HFFc6 (cell line): ENCODE measurements around the gene NDUFS4. TPM values are rescaled to one million over a fixed set of nuclear protein-coding genes. Genes with fewer than 3 reads are reported as not detected.

Experiments used
- DNase-seq: peaks from one replicate; pipeline ENCODE4 v3.0.0-alpha.2; 2018
- H3K27ac Mint-ChIP-seq: 2 replicates; pipeline ENCODE4 v1.8.0; 2020; ENCODE audit warnings: mild to moderate bottlenecking, mixed read lengths
- H3K27me3 Mint-ChIP-seq: 2 replicates; pipeline ENCODE4 v1.8.0; 2021; ENCODE audit warnings: mild to moderate bottlenecking, moderate library complexity, mixed read lengths; ENCODE audit not compliant: insufficient read depth
- H3K36me3 Mint-ChIP-seq: 2 replicates; pipeline ENCODE4 v1.8.0; 2021; ENCODE audit warnings: low read depth, mixed read lengths
- H3K4me1 Mint-ChIP-seq: 2 replicates; pipeline ENCODE4 v1.8.0; 2020; ENCODE audit warnings: low read depth, mixed read lengths
- H3K4me3 Mint-ChIP-seq: 2 replicates; pipeline ENCODE4 v1.8.0; 2020; ENCODE audit warnings: mild to moderate bottlenecking, moderate library complexity, mixed read lengths
- H3K9me3 Mint-ChIP-seq: 2 replicates; pipeline ENCODE4 v1.8.0; 2020; ENCODE audit warnings: mild to moderate bottlenecking, mixed read lengths
- total RNA-seq, 6 experiments: library from RNA; stranded (reverse); fragmentation: NEBNext Ultra II Directional; extraction: Animal tissue kit (Norgen Biotek cat#: 25700); gene quantifications; 2 replicates in 1 of 6; 3 replicates in 5 of 6; pipeline ENCODE4 v1.2.3, GENCODE V29; 2021
- TF ChIP-seq, protein P1 (sequence below): fragments of 200-600 bp; sonication (generic); IDR thresholded peaks from 2 replicates; pipeline ENCODE4 v1.5.0; 2021; ENCODE audit warnings: antibody characterized with exemption, mild to moderate bottlenecking

Gene NDUFS4
- total RNA-seq, 6 experiments from 2014 or later: 93.7 to 116 (median 105) TPM

GRCh38 chr5:53582225-53582624, 21.8 kb downstream of the NDUFS4 start:
- Mint-ChIP-seq H3K27me3 (no peaks in the 10 kb centered on the region), H3K4me3 (no peak overlapping the region), H3K9me3 (no peaks in the 10 kb centered on the region), H3K4me1 (peaks cover 28% of the 10 kb centered on the region), H3K36me3 (no peaks in the 10 kb centered on the region; the same call in 1 of the 2 replicates), H3K27ac (no peak overlapping the region)
- TF ChIP-seq, protein P1, sequence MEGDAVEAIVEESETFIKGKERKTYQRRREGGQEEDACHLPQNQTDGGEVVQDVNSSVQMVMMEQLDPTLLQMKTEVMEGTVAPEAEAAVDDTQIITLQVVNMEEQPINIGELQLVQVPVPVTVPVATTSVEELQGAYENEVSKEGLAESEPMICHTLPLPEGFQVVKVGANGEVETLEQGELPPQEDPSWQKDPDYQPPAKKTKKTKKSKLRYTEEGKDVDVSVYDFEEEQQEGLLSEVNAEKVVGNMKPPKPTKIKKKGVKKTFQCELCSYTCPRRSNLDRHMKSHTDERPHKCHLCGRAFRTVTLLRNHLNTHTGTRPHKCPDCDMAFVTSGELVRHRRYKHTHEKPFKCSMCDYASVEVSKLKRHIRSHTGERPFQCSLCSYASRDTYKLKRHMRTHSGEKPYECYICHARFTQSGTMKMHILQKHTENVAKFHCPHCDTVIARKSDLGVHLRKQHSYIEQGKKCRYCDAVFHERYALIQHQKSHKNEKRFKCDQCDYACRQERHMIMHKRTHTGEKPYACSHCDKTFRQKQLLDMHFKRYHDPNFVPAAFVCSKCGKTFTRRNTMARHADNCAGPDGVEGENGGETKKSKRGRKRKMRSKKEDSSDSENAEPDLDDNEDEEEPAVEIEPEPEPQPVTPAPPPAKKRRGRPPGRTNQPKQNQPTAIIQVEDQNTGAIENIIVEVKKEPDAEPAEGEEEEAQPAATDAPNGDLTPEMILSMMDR: no peak
- no peak for DNase-seq

- Mint-ChIP-seq H3K4me3 (no peak overlapping the region), H3K9me3 (no peaks in the 10 kb centered on the region)
These were observed 30.3 kb downstream of the NDUFS4 start for GRCh38 chr5:53590759-53591158.

DNA sequence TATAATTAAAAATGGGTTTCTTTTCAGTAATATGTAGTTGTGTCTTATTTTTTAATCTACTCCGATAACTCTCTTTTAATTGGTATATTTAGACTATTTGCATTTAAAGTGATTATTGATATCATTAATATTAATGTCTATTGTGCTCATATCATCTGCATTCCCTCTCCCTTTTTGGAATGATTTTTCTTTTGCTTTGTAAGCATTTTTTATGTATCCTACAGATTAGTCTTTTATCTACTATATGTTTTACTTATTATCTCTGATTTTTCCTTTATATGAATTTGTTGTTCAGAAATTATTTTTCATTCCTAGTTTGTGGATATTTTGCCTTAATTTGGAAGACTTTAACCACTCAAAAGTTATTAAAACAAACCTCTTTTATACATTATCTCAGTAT, 34.0 kb downstream of the NDUFS4 start:
- Mint-ChIP-seq H3K9me3 (no peaks in the 10 kb centered on the region), H3K36me3 (peaks cover 6% of the 10 kb centered on the region; the same call in 1 of the 2 replicates), H3K4me3 (no peak overlapping the region), H3K4me1 (peaks cover 16% of the 10 kb centered on the region), H3K27ac (no peak overlapping the region), H3K27me3 (no peaks in the 10 kb centered on the region)
- TF ChIP-seq, protein P1: no peak
- DNase-seq: no peak

More at GRCh38 chr5:53590759-53591158, 30.3 kb downstream of the NDUFS4 start:
- Mint-ChIP-seq H3K36me3 (no peaks in the 10 kb centered on the region; the same call in 1 of the 2 replicates), H3K27ac (no peak overlapping the region), H3K4me1 (peaks cover 16% of the 10 kb centered on the region), H3K27me3 (no peaks in the 10 kb centered on the region)
- TF ChIP-seq, protein P1: no peak
- DNase-seq: no peak

- Mint-ChIP-seq H3K27me3 (no peaks in the 10 kb centered on the region), H3K4me3 (no peak overlapping the region), H3K27ac (no peak overlapping the region), H3K36me3 (peaks cover 10% of the 10 kb centered on the region; the same call in 1 of the 2 replicates), H3K4me1 (peaks cover 21% of the 10 kb centered on the region), H3K9me3 (no peaks in the 10 kb centered on the region)
- TF ChIP-seq, protein P1: no peak
- no peak for DNase-seq
These were observed 37.5 kb downstream of the NDUFS4 start for GRCh38 chr5:53597894-53598293.

DNA sequence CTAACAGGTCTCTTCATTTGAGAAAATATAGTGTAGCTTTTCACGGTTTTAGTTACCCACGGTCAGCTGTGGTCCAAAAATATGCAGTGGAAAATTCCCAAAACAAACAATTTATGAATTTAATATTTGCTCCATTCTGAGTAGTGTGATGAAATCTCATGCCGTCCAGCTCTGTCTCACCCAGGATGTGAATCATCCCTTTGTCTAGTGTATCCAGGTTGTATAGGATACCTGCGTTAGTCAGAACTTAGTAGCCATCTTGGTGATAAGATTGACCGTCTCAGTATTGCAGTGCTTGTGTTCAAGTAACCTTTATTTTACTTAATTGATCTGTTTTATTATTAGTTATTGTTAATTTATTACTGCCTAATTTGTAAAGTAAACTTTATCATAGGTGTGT, 41.1 kb downstream of the NDUFS4 start:
- TF ChIP-seq, protein P1: no peak
- no peak overlapping the region for H3K4me3 Mint-ChIP-seq
- H3K9me3 Mint-ChIP-seq: no peaks in the 10 kb centered on the region
- H3K36me3 Mint-ChIP-seq: peaks cover 24% of the 10 kb centered on the region
- peaks cover 6% of the 10 kb centered on the region; the same call in 1 of the 2 replicates for H3K4me1 Mint-ChIP-seq
- no peak overlapping the region for H3K27ac Mint-ChIP-seq
- H3K27me3 Mint-ChIP-seq: no peaks in the 10 kb centered on the region
- DNase-seq: no peak
